ENCODE results near the gene NELFA. TPM values are rescaled to one million over a fixed set of nuclear protein-coding genes. Genes with fewer than 3 reads are reported as not detected.

The NELFA gene
- total and polyA plus RNA-seq, 2 of the 13 experiments (the other 11 are each of a cell fraction or from before 2014, with no cell fraction given), result 13.3 to 18.5 TPM

DNA sequence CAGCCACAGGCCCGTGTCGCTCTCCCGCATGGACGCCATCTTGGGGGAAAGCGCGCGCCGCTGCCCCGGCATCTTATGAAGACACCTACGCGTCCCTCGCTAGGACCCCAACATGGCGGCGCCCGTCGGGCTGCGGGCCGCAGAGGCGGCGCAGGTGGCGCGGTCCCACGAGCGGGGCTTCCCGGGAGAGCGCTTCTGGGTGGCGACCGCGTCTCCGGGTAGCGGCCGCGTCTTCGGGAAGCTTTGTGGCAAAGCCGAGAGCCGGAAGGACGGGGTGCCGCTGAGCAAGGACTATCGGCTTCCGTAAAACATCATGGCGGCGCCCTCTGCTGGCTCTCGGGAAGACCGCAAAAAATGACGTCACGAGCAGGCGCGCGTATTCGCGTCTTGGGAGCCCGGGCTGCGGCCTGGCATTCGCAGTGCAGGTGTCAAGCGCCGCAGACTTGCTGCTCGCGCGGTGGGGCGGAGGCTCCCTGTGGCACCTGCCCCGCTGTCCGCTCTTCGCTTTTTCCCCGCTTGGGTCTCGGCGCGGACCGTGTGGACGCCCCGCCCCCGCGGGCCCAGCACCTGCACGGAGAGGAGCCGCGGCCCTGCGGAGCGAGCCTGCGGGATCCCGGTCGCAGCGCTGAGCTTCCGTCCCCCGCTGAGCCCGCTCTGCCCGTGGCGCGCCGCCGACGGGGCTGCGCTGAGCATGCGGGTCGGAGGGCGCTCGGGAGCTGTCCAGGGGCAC, at the start of gene NELFA (continued):
- TF ChIP-seq MXD4 (CRISPR knock-in tag; IDR thresholded peaks at IDR 0.05) (peak; percentile 88), HIVEP1 (CRISPR knock-in tag; IDR thresholded peaks at IDR 0.05) (peak; percentile 38; the same call in 1 of the 2 replicates), RXRB (CRISPR knock-in tag; IDR thresholded peaks at IDR 0.05; ENCODE audit: borderline replicate concordance) (no peak; the same call in 1 of the 2 replicates), XBP1 (CRISPR knock-in tag; IDR thresholded peaks at IDR 0.05) (no peak), EED (CRISPR knock-in tag; IDR thresholded peaks at IDR 0.05) (no peak), ZNF703 (CRISPR knock-in tag; IDR thresholded peaks at IDR 0.05; ENCODE audit: borderline replicate concordance) (0 out of 2 replicates have a peak, but pooled peaks have one; percentile 50), MATR3 (CRISPR knock-in tag; IDR thresholded peaks at IDR 0.05) (no peak), ZNF136 (CRISPR knock-in tag; IDR thresholded peaks at IDR 0.05; ENCODE audit: low read depth) (no peak), TEAD2 (CRISPR knock-in tag; IDR thresholded peaks at IDR 0.05) (no peak), ZNF766 (CRISPR knock-in tag; IDR thresholded peaks at IDR 0.05; ENCODE audit: borderline replicate concordance) (peak; percentile 8; the same call in 1 of the 2 replicates), HDAC2 (CRISPR knock-in tag; IDR thresholded peaks at IDR 0.05) (peak; percentile 38), ZNF430 (CRISPR knock-in tag; IDR thresholded peaks at IDR 0.05) (peak; percentile 86; the same call in 1 of the 2 replicates), ZBTB7A (CRISPR knock-in tag; IDR thresholded peaks at IDR 0.05) (peak; percentile 85), ZBTB20 (CRISPR knock-in tag; IDR thresholded peaks at IDR 0.05; ENCODE audit: borderline replicate concordance, low read depth) (peak; percentile 58; the same call in 1 of the 2 replicates), GTF2F1 (IDR thresholded peaks at IDR 0.05; ENCODE audit: low read length) (no peak)
- TF ChIP-seq, protein P1, sequence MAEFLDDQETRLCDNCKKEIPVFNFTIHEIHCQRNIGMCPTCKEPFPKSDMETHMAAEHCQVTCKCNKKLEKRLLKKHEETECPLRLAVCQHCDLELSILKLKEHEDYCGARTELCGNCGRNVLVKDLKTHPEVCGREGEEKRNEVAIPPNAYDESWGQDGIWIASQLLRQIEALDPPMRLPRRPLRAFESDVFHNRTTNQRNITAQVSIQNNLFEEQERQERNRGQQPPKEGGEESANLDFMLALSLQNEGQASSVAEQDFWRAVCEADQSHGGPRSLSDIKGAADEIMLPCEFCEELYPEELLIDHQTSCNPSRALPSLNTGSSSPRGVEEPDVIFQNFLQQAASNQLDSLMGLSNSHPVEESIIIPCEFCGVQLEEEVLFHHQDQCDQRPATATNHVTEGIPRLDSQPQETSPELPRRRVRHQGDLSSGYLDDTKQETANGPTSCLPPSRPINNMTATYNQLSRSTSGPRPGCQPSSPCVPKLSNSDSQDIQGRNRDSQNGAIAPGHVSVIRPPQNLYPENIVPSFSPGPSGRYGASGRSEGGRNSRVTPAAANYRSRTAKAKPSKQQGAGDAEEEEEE (CRISPR knock-in tag; IDR thresholded peaks at IDR 0.05; ENCODE audit: borderline replicate concordance), result no peak
- TF ChIP-seq, protein P2, sequence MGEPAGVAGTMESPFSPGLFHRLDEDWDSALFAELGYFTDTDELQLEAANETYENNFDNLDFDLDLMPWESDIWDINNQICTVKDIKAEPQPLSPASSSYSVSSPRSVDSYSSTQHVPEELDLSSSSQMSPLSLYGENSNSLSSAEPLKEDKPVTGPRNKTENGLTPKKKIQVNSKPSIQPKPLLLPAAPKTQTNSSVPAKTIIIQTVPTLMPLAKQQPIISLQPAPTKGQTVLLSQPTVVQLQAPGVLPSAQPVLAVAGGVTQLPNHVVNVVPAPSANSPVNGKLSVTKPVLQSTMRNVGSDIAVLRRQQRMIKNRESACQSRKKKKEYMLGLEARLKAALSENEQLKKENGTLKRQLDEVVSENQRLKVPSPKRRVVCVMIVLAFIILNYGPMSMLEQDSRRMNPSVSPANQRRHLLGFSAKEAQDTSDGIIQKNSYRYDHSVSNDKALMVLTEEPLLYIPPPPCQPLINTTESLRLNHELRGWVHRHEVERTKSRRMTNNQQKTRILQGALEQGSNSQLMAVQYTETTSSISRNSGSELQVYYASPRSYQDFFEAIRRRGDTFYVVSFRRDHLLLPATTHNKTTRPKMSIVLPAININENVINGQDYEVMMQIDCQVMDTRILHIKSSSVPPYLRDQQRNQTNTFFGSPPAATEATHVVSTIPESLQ (CRISPR knock-in tag; conservative IDR thresholded peaks at IDR 0.05), result peak; percentile 46; the same call in 1 of the 2 replicates
- TF ChIP-seq, protein P3, sequence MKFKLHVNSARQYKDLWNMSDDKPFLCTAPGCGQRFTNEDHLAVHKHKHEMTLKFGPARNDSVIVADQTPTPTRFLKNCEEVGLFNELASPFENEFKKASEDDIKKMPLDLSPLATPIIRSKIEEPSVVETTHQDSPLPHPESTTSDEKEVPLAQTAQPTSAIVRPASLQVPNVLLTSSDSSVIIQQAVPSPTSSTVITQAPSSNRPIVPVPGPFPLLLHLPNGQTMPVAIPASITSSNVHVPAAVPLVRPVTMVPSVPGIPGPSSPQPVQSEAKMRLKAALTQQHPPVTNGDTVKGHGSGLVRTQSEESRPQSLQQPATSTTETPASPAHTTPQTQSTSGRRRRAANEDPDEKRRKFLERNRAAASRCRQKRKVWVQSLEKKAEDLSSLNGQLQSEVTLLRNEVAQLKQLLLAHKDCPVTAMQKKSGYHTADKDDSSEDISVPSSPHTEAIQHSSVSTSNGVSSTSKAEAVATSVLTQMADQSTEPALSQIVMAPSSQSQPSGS (CRISPR knock-in tag; IDR thresholded peaks at IDR 0.05), result peak; percentile 45; the same call in 1 of the 2 replicates
- TF ChIP-seq, protein P4, sequence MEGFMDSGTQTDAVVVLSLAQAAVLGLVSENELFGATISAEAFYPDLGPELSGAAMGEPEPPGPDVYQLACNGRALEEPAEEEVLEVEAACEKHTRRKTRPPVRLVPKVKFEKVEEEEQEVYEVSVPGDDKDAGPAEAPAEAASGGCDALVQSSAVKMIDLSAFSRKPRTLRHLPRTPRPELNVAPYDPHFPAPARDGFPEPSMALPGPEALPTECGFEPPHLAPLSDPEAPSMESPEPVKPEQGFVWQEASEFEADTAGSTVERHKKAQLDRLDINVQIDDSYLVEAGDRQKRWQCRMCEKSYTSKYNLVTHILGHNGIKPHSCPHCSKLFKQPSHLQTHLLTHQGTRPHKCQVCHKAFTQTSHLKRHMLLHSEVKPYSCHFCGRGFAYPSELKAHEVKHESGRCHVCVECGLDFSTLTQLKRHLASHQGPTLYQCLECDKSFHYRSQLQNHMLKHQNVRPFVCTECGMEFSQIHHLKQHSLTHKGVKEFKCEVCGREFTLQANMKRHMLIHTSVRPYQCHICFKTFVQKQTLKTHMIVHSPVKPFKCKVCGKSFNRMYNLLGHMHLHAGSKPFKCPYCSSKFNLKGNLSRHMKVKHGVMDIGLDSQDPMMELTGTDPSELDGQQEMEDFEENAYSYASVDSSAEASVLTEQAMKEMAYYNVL (CRISPR knock-in tag; IDR thresholded peaks at IDR 0.05; ENCODE audit: borderline replicate concordance), result peak; percentile 76; the same call in 1 of the 2 replicates
